K562 (cell line): ENCODE results near the gene MACROD2. TPM values are rescaled to one million over a fixed set of nuclear protein-coding genes. Genes with fewer than 3 reads are reported as not detected.

Experiments
- ATAC-seq: fragments of 200-7000 bp; cut with Tn5 transposase; 3 replicates; pipeline ENCODE4 v1.9.1; 2020; ENCODE audit warnings: moderate library complexity
- BruUV-seq: library from RNA; stranded (reverse); fragments of 400-500 nt; replicated peaks from 2 replicates; lab custom pipeline; 2021; lab: Mats Ljungman, UMichigan
- CTCF ChIA-PET: fragments of 300-600 bp; formaldehyde crosslinking; extraction: SDS; loops from one replicate; lab custom pipeline; 2021; ENCODE audit warnings: low intra/inter-chr PET ratio; lab: Yijun Ruan, JAX
- POLR2A ChIA-PET: fragments of 300-600, 350-650 bp; sonication (Branson Sonifier 250); formaldehyde crosslinking; extraction: SDS; loops from one replicate; lab custom pipeline; 2021; ENCODE audit warnings: antibody characterized with exemption, inconsistent platforms; lab: Yijun Ruan, JAX
- DNase-seq, 4 experiments: peaks; one replicate each; pipeline versions ENCODE4 v3.0.0 to v3.0.0-alpha.2; 2011 to 2018; ENCODE audit warnings: low spot score in 3 of 4, mixed read lengths in 3 of 4; ENCODE audit errors: extremely low read depth in 1 of 4
- FAIRE-seq: peaks from 2 replicates; lab custom pipeline; 2011; peaks lifted over from hg19 to GRCh38; lab: Jason Lieb, UNC
- H2AFZ ChIP-seq: 2 replicates; pipeline ENCODE4 v1.6.0; 2011; ENCODE audit warnings: low read depth, low read length, control low read depth, inconsistent platforms
- H3K27ac ChIP-seq: fragments of 200-600 bp; 3 replicates; pipeline ENCODE4 v1.8.0; 2011; ENCODE audit warnings: low read depth, mild to moderate bottlenecking, control low read depth, inconsistent platforms, low read length, moderate library complexity, mixed read lengths; ENCODE audit errors: extremely low read depth
- H3K27me3 ChIP-seq, 2 experiments: fragments of 300-600 bp in 1 of 2; 2 replicates in 1 of 2; 3 replicates in 1 of 2; pipeline versions ENCODE4 v1.6.0 to v1.8.0; 2011; ENCODE audit warnings: inconsistent platforms in 2 of 2, low read length in 2 of 2, mild to moderate bottlenecking in 1 of 2, mixed read lengths in 1 of 2, moderate library complexity in 1 of 2; ENCODE audit not compliant: control insufficient read depth in 2 of 2, insufficient read depth in 2 of 2
- H3K36me3 ChIP-seq: fragments of 300-600 bp; 3 replicates; pipeline ENCODE4 v1.8.0; 2011; ENCODE audit warnings: mild to moderate bottlenecking, low read length, inconsistent platforms; ENCODE audit not compliant: control insufficient read depth, insufficient read depth
- H3K4me1 ChIP-seq, 2 experiments: fragments of 200-600 bp in 1 of 2; replicated peaks in 1 of 2; 2 replicates in 1 of 2; 3 replicates in 1 of 2; pipeline versions ENCODE4 v1.5.1 to v1.8.0; 2011; ENCODE audit warnings: inconsistent platforms in 2 of 2, low read length in 2 of 2, mild to moderate bottlenecking in 1 of 2, mixed read lengths in 1 of 2, moderate library complexity in 1 of 2; ENCODE audit not compliant: control insufficient read depth in 2 of 2, insufficient read depth in 2 of 2
- H3K4me2 ChIP-seq: 2 replicates; pipeline ENCODE4 v1.6.1; 2011; ENCODE audit warnings: low read length, control low read depth, inconsistent platforms, mixed read lengths; ENCODE audit not compliant: insufficient read depth
- H3K4me3 ChIP-seq: fragments of 200-600 bp; sonication (generic), shearing (Covaris generic); 2 replicates; pipeline ENCODE4 v1.5.1; 2016; ENCODE audit warnings: control low read depth, inconsistent platforms
- H3K79me2 ChIP-seq: fragments of 200-600 bp; 3 replicates; pipeline ENCODE4 v1.8.0; 2011; ENCODE audit warnings: low read length, inconsistent platforms; ENCODE audit not compliant: control insufficient read depth, insufficient read depth
- H3K9ac ChIP-seq, 2 experiments: 2 replicates each; pipeline versions ENCODE4 v1.6.0 to v1.6.1; 2011; ENCODE audit warnings: low read depth in 2 of 2, low read length in 2 of 2, control low read depth in 1 of 2, inconsistent platforms in 1 of 2, mild to moderate bottlenecking in 1 of 2, mixed read lengths in 1 of 2; ENCODE audit not compliant: insufficient read depth in 1 of 2
- H3K9me1 ChIP-seq: one replicate; pipeline ENCODE4 v1.6.0; 2011; ENCODE audit warnings: inconsistent platforms, mild to moderate bottlenecking, low read length, moderate library complexity; ENCODE audit not compliant: control insufficient read depth, insufficient read depth
- H3K9me3 ChIP-seq: replicated peaks from 2 replicates; pipeline ENCODE4 v1.5.1; 2011; ENCODE audit warnings: low read depth, low read length, inconsistent platforms; ENCODE audit not compliant: control insufficient read depth, insufficient read depth
- H4K20me1 ChIP-seq: replicated peaks from 2 replicates; pipeline ENCODE4 v1.6.1; 2011; ENCODE audit warnings: low read length, inconsistent platforms, mixed read lengths; ENCODE audit not compliant: control insufficient read depth, insufficient read depth
- ARHGAP35 ChIP-seq: fragments of 450-650 bp; IDR thresholded peaks from 2 replicates; pipeline ENCODE4 v1.6.1; 2018; ENCODE audit not compliant: partially characterized antibody
- HDAC2 ChIP-seq: fragments of 450-650 bp; IDR thresholded peaks from 2 replicates; pipeline ENCODE4 v1.6.1; 2016; ENCODE audit warnings: mild to moderate bottlenecking
- IRF9 ChIP-seq: fragments of 450-650 bp; IDR thresholded peaks from 2 replicates; pipeline ENCODE4 v1.6.1; 2016; ENCODE audit warnings: missing biosample characterization, missing genetic modification characterization
- RBM34 ChIP-seq: fragments of 200-400 bp; formaldehyde crosslinking; IDR thresholded peaks from 2 replicates; pipeline ENCODE4 v1.6.1; 2018; ENCODE audit warnings: low read length, borderline replicate concordance; ENCODE audit not compliant: insufficient read depth
- SUPT5H ChIP-seq: fragments of 450-650 bp; IDR thresholded peaks from 2 replicates; pipeline ENCODE4 v1.6.1; 2016
- YY1 ChIP-seq, 3 experiments: IDR thresholded peaks; 2 replicates each; pipeline ENCODE4 v1.6.1; 2011; ENCODE audit warnings: low read length in 2 of 3, mild to moderate bottlenecking in 2 of 3, moderate library complexity in 2 of 3, borderline replicate concordance in 1 of 3, control low read depth in 1 of 3, low read depth in 1 of 3; ENCODE audit not compliant: insufficient read depth in 3 of 3, insufficient replicate concordance in 2 of 3, control insufficient read depth in 1 of 3, insufficient read length in 1 of 3; ENCODE audit errors: extremely low read depth in 1 of 3
- ZBTB49 ChIP-seq: sonication (generic); formaldehyde crosslinking; IDR thresholded peaks from 2 replicates; pipeline ENCODE4 v1.8.0; 2022; ENCODE audit warnings: missing genetic modification reagents, mild to moderate bottlenecking, borderline replicate concordance
- ZNF318 ChIP-seq, 2 experiments: fragments of 450-650 bp; IDR thresholded peaks; 2 replicates each; pipeline ENCODE4 v1.6.1; 2016; ENCODE audit warnings: mild to moderate bottlenecking in 2 of 2, borderline replicate concordance in 1 of 2, low read depth in 1 of 2, moderate library complexity in 1 of 2
- WGBS: fragments of 100-300 bp; shearing (Covaris generic); methylation state at CpG from one replicate; pipeline ENCODE4 v1.1.6; 2016; ENCODE audit warnings: low coverage, mixed read lengths; ENCODE audit not compliant: insufficient coverage; ENCODE audit errors: missing lambda C conversion rate; 5-methylcytosine and 5-hydroxymethylcytosine counted together
- in situ Hi-C: fragments of 300-500 bp; cut with MboI; formaldehyde crosslinking; loops from 4 replicates; pipeline ENCODE4 v1.15.0; 2018; ENCODE audit warnings: inconsistent platforms, mixed read lengths
- intact Hi-C: fragments of 100-400 bp; cut with micrococcal nuclease; formaldehyde crosslinking; loops from 2 replicates; pipeline ENCODE4 v1.14.2; 2022
- polyA plus RNA-seq, 8 experiments: library from polyadenylated mRNA; depleted of rRNA in 4 of 8; stranded (reverse) in 5 of 8; unstranded in 3 of 8; fragments of >200 nt; fragmentation: Nextera tagmentation in 2 of 8; fragmentation: Illumina TruSeq in 1 of 8; extraction: Ambion mirVana in 2 of 8; extraction: Trizol in 1 of 8; gene quantifications; 2 replicates each; pipeline versions ENCODE4 v1.2.1 to v1.2.3, GENCODE V29; 2011 to 2014; ENCODE audit warnings: inconsistent platforms in 1 of 8, missing spikeins in 1 of 8
- total RNA-seq, 7 experiments: library from RNA; depleted of rRNA in 6 of 7; stranded (reverse); fragments of >200 nt in 6 of 7; fragmentation: Illumina TruSeq in 2 of 7; extraction: Trizol in 2 of 7; gene quantifications; 2 replicates each; pipeline versions ENCODE4 v1.2.1 to v1.2.3, GENCODE V29; 2011 to 2021; ENCODE audit warnings: low replicate concordance in 1 of 7

Gene MACROD2
- total and polyA plus RNA-seq, 9 of the 15 experiments (the other 6 are each of a cell fraction or from before 2014, with no cell fraction given) = not detected

- TF ChIP-seq ARHGAP35 = no peak
Measured at GRCh38 chr20:16042731-16043130, 2047.4 kb downstream of the MACROD2 start (continued).

GRCh38 chr20:16043931-16044330 is 2048.6 kb downstream of the MACROD2 start:
- H3K9me3 ChIP-seq = no peaks in the 10 kb centered on the region
- CTCF ChIA-PET = no interaction called here
- no TSS peak for BruUV-seq
- no peaks in the 10 kb centered on the region for H3K4me1 ChIP-seq
- H3K4me2 ChIP-seq = no peak overlapping the region
- intact Hi-C loops (no loop called here), in situ Hi-C loops (no loop called here)
- no peaks in the 10 kb centered on the region for H3K79me2 ChIP-seq
- WGBS = 0% methylated on average over 2 of the region's 3 CpGs
- no peaks in the 10 kb centered on the region for H4K20me1 ChIP-seq
- FAIRE-seq (no peak), DNase-seq (no peak), ATAC-seq (no peak)
- no peak overlapping the region for H3K9ac ChIP-seq
- no peak overlapping the region for H3K27ac ChIP-seq
- H3K27me3 ChIP-seq = no peaks in the 10 kb centered on the region
- no peak overlapping the region for H3K4me3 ChIP-seq
- no peak overlapping the region for H2AFZ ChIP-seq
- POLR2A ChIA-PET = no interaction called here
- no peaks in the 10 kb centered on the region for H3K36me3 ChIP-seq
- H3K9me1 ChIP-seq = no peaks in the 10 kb centered on the region
- TF ChIP-seq ZBTB49 (CRISPR knock-in tag) = no peak
- no peak for TF ChIP-seq SUPT5H
- TF ChIP-seq HDAC2 = no peak
- TF ChIP-seq ZNF318 (IDR thresholded peaks at IDR 0.05; ENCODE audit: borderline replicate concordance in 1 of 2, low read depth in 1 of 2) = no peak
- no peak for TF ChIP-seq RBM34
- no peak for TF ChIP-seq YY1 (IDR thresholded peaks at IDR 0.05; ENCODE audit: borderline replicate concordance in 1 of 3, control insufficient read depth in 1 of 3, extremely low read depth in 1 of 3, insufficient read depth in 3 of 3, insufficient read length in 1 of 3, insufficient replicate concordance in 2 of 3, low read depth in 1 of 3, low read length in 2 of 3)
- TF ChIP-seq IRF9 (tag) = no peak
